Stomach (tissue), 4 donors: ENCODE measurements around the gene STXBP6.

Experiments
- CTCF ChIP-seq, 7 experiments: fragments of 450-650 bp in 4 of 7; fragments of 200-600 bp in 3 of 7; sonication (generic) in 3 of 7; IDR thresholded peaks; one replicate each; pipeline ENCODE4 v1.5.1; 2016 to 2019; ENCODE audit warnings: antibody characterized with exemption in 7 of 7, control low read depth in 2 of 7, mild to moderate bottlenecking in 1 of 7
- POLR2A ChIP-seq, 4 donors: fragments of 450-650 bp; IDR thresholded peaks; one replicate each; pipeline ENCODE4 v1.6.1; 2016; ENCODE audit warnings: antibody characterized with exemption in 4 of 4, control low read depth in 2 of 4, mild to moderate bottlenecking in 1 of 4, moderate library complexity in 1 of 4
- POLR2AphosphoS5 ChIP-seq, 3 donors: sonication (generic); formaldehyde crosslinking; IDR thresholded peaks; one replicate each; pipeline ENCODE4 v1.6.1; 2016; ENCODE audit warnings: antibody characterized with exemption in 3 of 3

GRCh38 chr14:25086821-25087396, 37.0 kb upstream of the STXBP6 start:
- TF ChIP-seq CTCF (IDR thresholded peaks at IDR 0.05) = no peak
- no peak for TF ChIP-seq POLR2A (IDR thresholded peaks at IDR 0.05)
- no peak for TF ChIP-seq POLR2AphosphoS5 (IDR thresholded peaks at IDR 0.05)
